Right cardiac atrium (tissue), 5 donors: ENCODE data around the gene LIPI. TPM values are rescaled to one million over a fixed set of nuclear protein-coding genes. Genes with fewer than 3 reads are reported as not detected.

Experiments used
- ATAC-seq, 2 donors: fragments of 200-7000 bp; cut with Tn5 transposase; one replicate each; pipeline versions ENCODE4 v1.8.0 to v1.9.1; 2020; ENCODE audit warnings: moderate library complexity in 2 of 2, mild to moderate bottlenecking in 1 of 2
- DNase-seq, 3 donors: peaks; one replicate each; pipeline ENCODE4 v3.0.0-alpha.2; 2020
- H3K27ac ChIP-seq: one replicate; pipeline ENCODE4 v1.5.1; 2013; ENCODE audit warnings: mild to moderate bottlenecking, low read length, control low read depth, moderate library complexity
- H3K27me3 ChIP-seq: one replicate; pipeline ENCODE4 v1.6.1; 2013; ENCODE audit not compliant: control insufficient read depth, insufficient read depth
- H3K4me1 ChIP-seq: one replicate; pipeline ENCODE4 v1.6.1; 2013; ENCODE audit warnings: low read length; ENCODE audit not compliant: control insufficient read depth, insufficient read depth
- H3K4me3 ChIP-seq: one replicate; pipeline ENCODE4 v1.5.1; 2013; ENCODE audit warnings: low read length, control low read depth
- H3K9me3 ChIP-seq: one replicate; pipeline ENCODE4 v1.6.1; 2013; ENCODE audit warnings: low read length; ENCODE audit not compliant: control insufficient read depth
- WGBS: extraction: QIAGEN DNeasy Blood & Tissue Kit; methylation state at CpG from one replicate; pipeline ENCODE4 v1.1.7; 2013; 5-methylcytosine and 5-hydroxymethylcytosine counted together
- intact Hi-C, 4 donors: fragments of 100-400 bp; cut with DNase I; formaldehyde crosslinking; loops; one replicate each; pipeline versions ENCODE4 v1.11.0 to v1.14.0; 2022 to 2023
- polyA plus RNA-seq: library from polyadenylated mRNA; stranded (reverse); fragments of 200-250 nt; gene quantifications from one replicate; pipeline ENCODE4 v1.2.3, GENCODE V29; 2013
- total RNA-seq, 4 donors: library from RNA; stranded (reverse); fragmentation: NEBNext Ultra II Directional; extraction: Animal tissue kit (Norgen Biotek cat#: 25700); gene quantifications; one replicate each; pipeline ENCODE4 v1.2.1, GENCODE V29; 2021
- donor health status: healthy with polysubstance abuse.
- donor health status: DM: no; HTN: yes; CAD: no.
- donor health status: DM: no; HTN: no; CAD: no.
- donor health status: DM: no; HTN: yes; CAD: no; lungs with severe emphysema.
- donor health status: DM: yes; HTN: yes; CAD: no.

LIPI gene
- total and polyA plus RNA-seq, 5 donors = not detected

DNA sequence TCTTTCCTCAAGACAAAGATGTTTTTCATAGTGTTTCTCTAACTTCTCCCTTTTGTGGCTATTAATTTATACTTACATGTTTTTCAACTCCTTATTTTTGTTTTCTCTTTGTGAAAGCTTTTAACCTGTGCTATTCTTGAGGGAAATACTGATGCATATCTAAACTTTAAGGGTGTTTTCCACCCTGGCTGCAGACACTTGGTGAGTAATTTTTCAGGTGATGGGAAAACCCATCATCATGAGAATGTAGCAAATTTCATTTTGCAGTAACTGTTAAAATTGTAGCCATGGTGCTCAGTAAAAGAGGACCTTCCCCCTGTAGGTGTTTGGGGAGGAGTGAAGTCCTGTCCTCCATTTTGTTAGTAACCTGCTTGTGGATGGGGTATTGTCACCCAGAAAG lies 124.2 kb downstream of the LIPI start:
- ATAC-seq (no peak), DNase-seq (no peak)
- Histone ChIP-seq H3K9me3 (no peaks in the 10 kb centered on the region), H3K4me3 (no peak overlapping the region), H3K27ac (no peak overlapping the region), H3K4me1 (no peaks in the 10 kb centered on the region), H3K27me3 (no peaks in the 10 kb centered on the region)
- intact Hi-C loops = no loop called here

DNA sequence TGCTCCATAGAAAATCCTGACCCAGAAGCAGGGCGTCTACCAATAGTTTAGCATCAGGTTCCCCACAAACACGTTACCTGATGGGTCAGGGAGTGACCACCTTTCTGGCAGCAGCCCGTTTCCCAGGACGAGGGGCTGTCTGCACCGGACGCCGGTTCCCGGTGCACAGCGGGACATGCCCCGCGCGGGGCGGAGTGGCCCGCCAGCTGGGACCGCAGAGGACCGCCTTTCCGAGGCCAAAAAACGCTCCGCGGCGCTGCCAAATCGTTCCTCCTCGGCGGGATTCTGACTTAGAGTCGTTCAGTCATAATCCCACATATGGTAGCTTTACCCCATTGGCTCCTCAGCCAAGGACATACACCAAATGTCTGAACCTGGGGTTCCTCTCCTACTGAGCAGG lies 126.1 kb downstream of the LIPI start:
- Histone ChIP-seq H3K4me1 (no peaks in the 10 kb centered on the region), H3K27ac (no peak overlapping the region), H3K4me3 (no peak overlapping the region), H3K27me3 (no peaks in the 10 kb centered on the region), H3K9me3 (no peaks in the 10 kb centered on the region)
- DNase-seq (no peak), ATAC-seq (no peak)
- intact Hi-C loops = no loop called here
- 90% methylated on average over 25 of the region's 25 CpGs for WGBS

DNA sequence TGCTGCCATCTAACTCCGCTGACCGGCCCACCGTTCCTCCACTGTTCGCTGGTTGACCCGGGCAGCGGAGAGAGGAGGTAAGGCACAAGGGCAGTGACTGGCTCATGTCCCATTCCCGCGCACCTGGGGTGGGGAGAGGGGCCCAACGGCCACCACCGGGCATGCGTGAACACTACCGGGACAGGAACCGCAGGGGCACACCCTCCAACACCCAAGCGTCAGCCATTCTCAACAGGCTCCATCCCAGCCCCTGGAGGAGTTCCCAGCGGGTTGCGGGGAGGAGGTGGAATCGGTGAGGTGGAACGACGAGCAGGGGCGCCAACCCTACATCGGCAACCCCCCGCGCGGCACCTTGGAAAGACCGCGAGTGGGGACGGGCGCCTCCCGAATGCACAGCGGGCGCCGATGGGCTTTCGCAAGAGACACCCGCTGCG lies 126.7 kb downstream of the LIPI start:
- intact Hi-C loops = no loop called here
- no peaks in the 10 kb centered on the region for H3K9me3 ChIP-seq
- 90% methylated on average over 35 of the region's 35 CpGs for WGBS
- DNase-seq (no peak), ATAC-seq (peak in 1 of 2 donors; percentile 40)
- no peaks in the 10 kb centered on the region for H3K4me1 ChIP-seq
- H3K27ac ChIP-seq = no peak overlapping the region
- H3K4me3 ChIP-seq = no peak overlapping the region
- no peaks in the 10 kb centered on the region for H3K27me3 ChIP-seq

DNA sequence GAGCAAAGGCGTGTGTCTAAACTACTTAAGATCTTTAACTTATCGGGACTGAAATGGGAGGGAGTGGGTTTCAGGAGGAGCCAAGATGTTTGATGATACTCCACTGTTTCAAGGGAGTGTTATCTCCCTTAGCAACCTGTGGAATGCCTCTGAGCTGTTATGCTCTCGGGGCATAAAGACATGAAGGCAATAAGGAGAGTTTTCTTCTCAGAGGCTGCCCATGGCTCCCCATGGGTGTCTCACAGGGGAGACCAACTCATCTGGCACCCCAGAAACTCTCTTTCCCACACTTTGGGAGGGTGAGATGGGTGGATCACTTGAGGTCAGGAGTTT lies 130.0 kb downstream of the LIPI start:
- 70% methylated on average over 3 of the region's 3 CpGs for WGBS
- Histone ChIP-seq H3K9me3 (no peaks in the 10 kb centered on the region), H3K27me3 (no peaks in the 10 kb centered on the region), H3K4me3 (no peak overlapping the region), H3K27ac (no peak overlapping the region), H3K4me1 (no peaks in the 10 kb centered on the region)
- ATAC-seq = no peak
- DNase-seq = no peak
- intact Hi-C loops = no loop called here

DNA sequence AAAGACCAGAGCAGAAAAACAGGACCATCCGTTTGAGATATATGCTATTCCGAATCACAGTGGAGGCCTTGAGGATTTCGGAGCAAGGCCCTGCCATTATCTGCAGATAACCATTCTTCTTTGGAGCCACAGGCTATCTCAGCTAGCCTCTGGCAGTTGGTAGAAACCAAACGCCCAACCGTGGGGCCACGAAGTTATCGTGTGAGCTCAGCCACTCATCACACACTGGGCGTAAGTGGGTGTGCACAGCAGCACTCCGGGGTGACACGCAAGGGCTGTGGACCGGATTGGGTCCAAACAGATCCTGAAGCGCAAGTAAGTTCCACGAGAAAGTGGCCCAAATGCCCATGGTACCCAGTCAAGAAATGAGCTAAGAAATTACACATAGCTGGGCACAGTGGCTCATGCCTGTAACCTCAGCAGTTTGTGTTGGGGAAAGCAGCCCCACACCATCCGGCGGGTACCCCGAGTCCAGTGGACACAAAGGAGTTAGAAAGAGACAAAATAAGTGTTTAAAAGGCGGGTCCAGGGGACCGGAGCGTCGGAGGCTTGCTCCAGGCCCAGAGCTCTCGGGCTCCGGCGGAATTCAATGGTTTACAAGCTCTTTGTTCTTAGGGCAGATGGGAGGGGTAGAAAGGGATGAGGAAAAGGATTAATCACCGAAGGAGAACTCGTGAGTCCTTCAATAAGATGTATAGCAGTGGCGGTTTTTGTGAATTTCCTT lies 130.6 kb downstream of the LIPI start:
- ATAC-seq = no peak
- intact Hi-C loops = no loop called here
- WGBS = 83% methylated on average over 26 of the region's 26 CpGs

DNA sequence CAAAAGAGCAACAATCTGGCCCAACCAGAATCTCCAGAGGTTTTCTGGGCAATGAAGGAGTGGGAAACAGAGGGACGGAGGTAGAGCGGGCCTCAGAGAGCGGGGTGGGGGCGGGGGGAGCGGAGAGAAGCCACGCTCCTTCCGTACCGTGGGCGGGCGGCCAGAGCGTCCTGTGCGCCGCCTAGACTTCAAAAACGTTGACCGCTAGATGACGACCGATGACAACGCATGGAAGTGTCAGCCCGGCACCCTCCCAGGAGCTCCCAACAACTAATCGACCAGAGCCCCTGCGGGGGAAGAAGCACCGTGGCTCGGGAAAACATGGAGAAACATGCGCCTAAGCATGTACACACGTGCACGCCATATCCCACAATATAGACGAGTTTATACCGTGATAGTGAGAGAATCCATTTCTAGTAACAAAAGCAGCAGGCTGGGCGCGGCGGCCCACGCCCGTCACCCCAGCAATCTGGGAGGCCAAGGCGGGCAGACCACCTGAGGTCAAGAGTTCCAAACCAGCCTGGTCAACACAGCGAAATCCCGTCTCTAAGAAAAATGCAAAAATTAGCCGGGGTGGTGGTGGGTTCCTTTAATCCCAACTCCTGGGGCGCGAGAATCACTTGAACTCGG lies 131.9 kb downstream of the LIPI start:
- WGBS = 96% methylated on average over 40 of the region's 40 CpGs
- Histone ChIP-seq H3K27me3 (no peaks in the 10 kb centered on the region), H3K27ac (no peak overlapping the region), H3K4me1 (no peaks in the 10 kb centered on the region), H3K4me3 (no peak overlapping the region), H3K9me3 (no peaks in the 10 kb centered on the region)
- intact Hi-C loops = no loop called here
- no peak for ATAC-seq
- no peak for DNase-seq

More for the DNA sequence above, 130.6 kb downstream of the LIPI start:
- no peaks in the 10 kb centered on the region for H3K9me3 ChIP-seq
- no peaks in the 10 kb centered on the region for H3K4me1 ChIP-seq
- no peak for DNase-seq
- H3K27ac ChIP-seq = no peak overlapping the region
- H3K27me3 ChIP-seq = no peaks in the 10 kb centered on the region
- no peak overlapping the region for H3K4me3 ChIP-seq

DNA sequence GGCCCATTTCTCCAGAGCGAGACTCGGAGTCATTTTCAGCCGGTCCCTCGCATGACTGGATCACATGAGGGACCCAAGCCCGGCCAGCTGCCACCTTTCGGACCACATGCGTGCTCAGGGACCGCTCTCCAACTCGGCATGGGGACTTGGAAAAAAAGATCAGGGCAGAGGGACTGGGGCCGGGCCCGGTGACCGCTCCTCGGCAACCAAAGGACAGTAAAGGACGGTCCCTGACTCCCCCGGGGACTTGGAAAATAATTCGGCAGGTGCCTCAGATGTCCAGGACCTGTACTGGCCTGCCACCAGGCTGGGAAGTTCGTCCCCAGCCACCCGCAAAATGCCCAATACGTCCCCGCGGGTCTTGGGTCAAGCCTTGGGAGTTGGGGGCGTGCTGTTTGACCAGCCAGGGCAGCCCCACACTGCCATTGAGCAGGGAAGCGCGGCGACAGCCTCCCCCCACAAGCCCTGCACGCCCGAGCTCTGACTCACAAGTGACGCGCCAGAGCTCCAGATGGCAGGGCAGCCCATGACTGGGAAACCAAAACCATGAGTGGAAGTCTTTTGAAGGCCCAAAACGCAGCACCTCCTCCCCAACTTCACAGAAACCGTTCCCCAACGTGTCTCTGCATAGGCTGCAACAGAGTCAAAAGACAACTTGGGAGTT lies 134.5 kb downstream of the LIPI start:
- H3K9me3 ChIP-seq = no peaks in the 10 kb centered on the region
- WGBS = 93% methylated on average over 32 of the region's 32 CpGs

DNA sequence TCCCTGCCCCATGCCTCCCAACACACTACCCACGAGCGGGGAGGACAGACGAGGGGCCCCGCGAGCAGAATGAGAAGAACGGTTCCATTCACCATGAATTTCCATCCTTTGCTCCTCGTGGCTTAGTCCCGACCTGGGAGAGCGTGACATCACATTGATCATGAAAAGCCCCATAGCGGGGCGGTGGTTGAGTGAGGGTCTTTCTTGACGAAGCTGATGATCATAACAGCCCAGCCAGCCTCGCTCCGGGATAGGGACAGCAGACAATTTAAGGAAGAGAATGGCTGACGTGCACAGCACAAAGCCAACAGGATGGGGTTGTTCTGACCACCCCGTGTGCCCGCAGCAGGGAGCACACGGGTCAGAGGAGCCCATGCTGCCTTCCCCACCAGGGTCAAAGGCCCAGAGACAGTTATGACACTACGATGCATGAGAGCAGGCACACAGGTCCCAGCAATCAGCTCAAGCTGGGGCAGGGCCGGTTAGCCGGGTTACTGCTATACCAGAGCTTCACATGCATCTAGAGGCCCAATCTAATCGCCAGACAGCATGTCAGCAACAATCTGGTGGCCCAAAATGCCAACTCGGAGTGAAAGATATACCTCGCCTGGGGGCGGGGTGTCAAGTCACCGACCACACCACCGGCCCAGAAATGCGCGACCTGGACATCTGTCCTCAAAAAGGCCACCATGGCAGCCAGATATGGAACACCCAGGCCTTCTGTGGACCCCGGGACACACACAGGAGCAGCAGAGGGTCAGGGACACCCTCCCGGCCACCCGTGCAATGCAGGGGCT lies 135.2 kb downstream of the LIPI start:
- Histone ChIP-seq H3K4me1 (no peaks in the 10 kb centered on the region), H3K27me3 (no peaks in the 10 kb centered on the region), H3K4me3 (no peak overlapping the region), H3K9me3 (no peaks in the 10 kb centered on the region), H3K27ac (no peak overlapping the region)
- intact Hi-C loops = no loop called here
- DNase-seq = no peak
- 93% methylated on average over 32 of the region's 32 CpGs for WGBS
- ATAC-seq = no peak

More for the DNA sequence above, 134.5 kb downstream of the LIPI start:
- no peak for DNase-seq
- H3K27me3 ChIP-seq = no peaks in the 10 kb centered on the region
- no peaks in the 10 kb centered on the region for H3K4me1 ChIP-seq
- ATAC-seq = no peak
- intact Hi-C loops = no loop called here
- H3K27ac ChIP-seq = no peak overlapping the region
- H3K4me3 ChIP-seq = no peak overlapping the region

DNA sequence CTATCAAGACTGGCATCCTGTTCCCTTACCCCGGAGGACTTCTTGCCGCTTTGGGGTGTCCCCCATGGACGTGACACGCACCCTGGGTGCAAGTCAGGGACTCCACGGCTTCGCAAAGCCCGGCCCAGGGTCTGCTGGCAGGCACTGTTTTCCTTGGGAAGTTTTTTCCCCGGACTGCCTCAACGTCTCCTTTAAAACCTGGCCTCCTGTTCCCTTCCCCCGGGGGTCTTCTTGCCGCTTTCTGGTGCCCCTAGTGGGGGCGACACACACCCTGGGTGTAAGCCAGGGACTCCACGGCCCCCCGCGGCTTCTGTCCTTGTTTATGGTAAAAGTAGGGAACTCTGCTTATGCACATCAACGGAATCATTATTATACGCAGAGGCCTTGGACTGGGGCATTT lies 136.6 kb downstream of the LIPI start:
- ATAC-seq = no peak
- 93% methylated on average over 17 of the region's 17 CpGs for WGBS

DNA sequence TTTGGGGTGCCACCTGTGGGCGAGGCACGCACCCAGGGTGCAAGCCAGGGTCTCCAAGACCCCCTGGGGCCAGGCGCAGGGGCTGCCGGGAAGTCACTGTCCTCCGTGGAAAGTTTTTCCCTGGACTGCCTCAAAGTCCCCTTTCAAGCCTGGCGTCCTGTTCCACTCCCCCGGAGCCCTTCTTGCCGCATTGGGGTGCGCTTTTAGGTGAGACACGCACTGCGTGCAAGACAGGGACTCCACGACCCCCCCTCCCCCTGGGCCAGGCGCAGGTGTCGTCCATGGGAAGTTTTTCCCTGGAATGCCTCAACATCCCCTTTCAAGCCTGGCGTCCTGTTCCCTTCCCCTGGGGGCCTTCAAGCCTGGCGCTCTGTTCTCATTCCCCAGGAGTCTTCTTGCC lies 137.1 kb downstream of the LIPI start:
- ATAC-seq = no peak
- WGBS = 87% methylated on average over 16 of the region's 16 CpGs
- Histone ChIP-seq H3K4me3 (no peak overlapping the region), H3K9me3 (no peaks in the 10 kb centered on the region), H3K27me3 (no peaks in the 10 kb centered on the region), H3K4me1 (no peaks in the 10 kb centered on the region), H3K27ac (no peak overlapping the region)
- DNase-seq = no peak
- intact Hi-C loops = no loop called here

More for the DNA sequence above, 136.6 kb downstream of the LIPI start:
- H3K27me3 ChIP-seq = no peaks in the 10 kb centered on the region
- intact Hi-C loops = no loop called here
- H3K4me1 ChIP-seq = no peaks in the 10 kb centered on the region
- no peak for DNase-seq
- no peaks in the 10 kb centered on the region for H3K9me3 ChIP-seq
- no peak overlapping the region for H3K27ac ChIP-seq
- H3K4me3 ChIP-seq = no peak overlapping the region
